ENCODE results near the gene MYH6.

MYH6 gene

DNA sequence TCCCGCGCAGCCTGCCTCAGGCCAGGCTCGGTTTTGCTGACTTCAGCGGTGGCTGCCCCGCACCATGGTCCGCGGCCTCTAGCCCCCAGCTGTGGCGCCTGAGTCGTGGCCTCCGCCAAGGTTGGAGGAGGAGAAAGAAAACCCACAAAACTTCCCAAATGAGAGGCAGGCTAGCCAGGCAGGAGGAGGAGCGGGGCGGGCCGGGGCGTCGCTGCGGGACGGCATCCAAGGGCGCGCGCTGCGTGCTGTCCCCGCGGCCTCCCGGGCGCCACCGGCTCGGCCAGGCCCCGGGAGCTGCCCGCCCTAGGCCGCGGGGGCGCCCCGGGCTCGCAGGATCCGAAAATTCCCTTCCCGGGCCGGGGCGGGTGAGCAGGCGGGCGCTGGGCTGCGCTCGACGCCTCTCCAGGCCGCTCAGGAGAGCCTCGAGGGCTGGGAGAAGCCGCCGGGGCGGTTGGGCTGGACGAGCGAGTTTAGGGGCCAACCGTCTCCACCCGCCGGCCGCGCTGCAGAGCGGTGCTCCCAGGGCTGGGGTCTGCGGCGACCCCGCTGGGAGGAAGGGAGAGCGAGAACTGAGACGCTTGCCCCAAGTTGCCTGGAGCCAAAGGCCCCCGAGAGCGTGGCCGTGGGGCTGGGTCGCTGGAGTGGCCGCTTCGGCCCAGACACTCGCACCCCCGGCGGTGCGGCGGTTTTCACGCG, 42.9 kb downstream of the MYH6 start, which contains the start of gene EFS:
EFS (minus strand) TSS at position 137 of the 696 bp plus-strand sequence. CDS start 147 bp downstream, outside the sequence.
- TF ChIP-seq, protein P1, sequence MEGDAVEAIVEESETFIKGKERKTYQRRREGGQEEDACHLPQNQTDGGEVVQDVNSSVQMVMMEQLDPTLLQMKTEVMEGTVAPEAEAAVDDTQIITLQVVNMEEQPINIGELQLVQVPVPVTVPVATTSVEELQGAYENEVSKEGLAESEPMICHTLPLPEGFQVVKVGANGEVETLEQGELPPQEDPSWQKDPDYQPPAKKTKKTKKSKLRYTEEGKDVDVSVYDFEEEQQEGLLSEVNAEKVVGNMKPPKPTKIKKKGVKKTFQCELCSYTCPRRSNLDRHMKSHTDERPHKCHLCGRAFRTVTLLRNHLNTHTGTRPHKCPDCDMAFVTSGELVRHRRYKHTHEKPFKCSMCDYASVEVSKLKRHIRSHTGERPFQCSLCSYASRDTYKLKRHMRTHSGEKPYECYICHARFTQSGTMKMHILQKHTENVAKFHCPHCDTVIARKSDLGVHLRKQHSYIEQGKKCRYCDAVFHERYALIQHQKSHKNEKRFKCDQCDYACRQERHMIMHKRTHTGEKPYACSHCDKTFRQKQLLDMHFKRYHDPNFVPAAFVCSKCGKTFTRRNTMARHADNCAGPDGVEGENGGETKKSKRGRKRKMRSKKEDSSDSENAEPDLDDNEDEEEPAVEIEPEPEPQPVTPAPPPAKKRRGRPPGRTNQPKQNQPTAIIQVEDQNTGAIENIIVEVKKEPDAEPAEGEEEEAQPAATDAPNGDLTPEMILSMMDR (conservative IDR thresholded peaks at IDR 0.05), result no peak
- H3K27ac ChIP-seq, result no peak within 1 kb of the TSS

DNA sequence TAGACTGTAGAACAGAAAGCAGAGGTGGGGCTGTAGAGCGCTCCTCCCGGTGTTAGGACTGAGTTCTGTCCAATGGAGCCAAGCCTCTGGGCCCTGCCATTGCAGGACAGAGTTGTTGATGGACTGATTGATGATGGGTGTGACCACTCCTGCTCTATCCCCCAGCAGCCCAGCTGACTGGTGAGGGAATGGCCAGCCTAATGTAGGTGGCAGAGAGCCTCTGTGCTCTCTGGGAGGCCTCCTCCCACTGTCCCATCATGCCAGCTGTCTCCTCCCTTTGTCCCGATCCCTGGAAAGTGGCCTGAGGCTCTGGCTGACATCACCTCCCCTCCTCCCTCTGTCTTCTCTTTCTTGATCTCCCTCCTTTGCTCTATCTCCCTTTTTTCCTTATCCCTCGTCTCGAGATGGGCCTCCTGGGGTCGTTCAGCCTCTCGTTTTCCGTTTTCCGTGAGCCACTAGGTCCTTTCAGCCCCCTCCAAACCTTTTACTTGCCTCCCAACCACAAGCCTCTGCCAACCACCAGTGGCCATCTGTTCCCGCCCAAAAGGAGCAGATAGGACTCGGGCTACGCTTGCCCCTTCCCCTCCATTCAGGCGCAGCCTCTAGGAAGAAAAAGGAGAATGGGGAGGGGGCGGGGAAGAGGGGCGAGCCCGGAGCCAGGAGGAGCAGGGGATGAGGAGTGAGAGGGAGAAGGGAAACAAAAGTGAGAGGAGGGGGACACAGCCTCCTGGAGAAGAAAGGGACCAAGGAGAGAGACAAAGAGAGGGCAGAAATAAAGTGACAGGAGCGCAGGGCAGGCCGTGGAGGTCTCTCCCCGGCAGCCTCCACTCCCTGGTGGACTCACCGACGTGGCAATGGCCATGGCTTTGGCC, 43.7 kb downstream of the MYH6 start:
- H3K27ac ChIP-seq, result no peak overlapping the region
- TF ChIP-seq, protein P1 (conservative IDR thresholded peaks at IDR 0.05), result no peak

DNA sequence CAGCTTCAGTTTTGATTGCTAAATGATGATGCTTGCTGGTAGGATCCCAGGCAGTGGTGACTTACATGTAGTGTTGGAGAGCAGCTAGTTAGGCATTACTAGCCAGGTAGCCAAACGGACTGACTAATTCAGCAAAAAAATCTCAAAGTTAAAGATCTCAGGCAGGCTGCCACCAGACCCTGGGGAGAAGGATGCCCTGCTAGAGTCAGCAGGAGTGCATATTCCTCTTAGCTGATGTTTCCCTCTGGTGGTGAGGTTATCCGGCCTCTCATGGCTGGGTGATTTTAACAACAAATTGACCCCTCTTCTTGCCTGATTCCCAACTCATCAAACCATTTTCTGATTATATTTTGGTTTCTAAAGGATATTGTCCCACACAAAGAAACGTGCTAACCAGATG, 45.9 kb downstream of the MYH6 start:
- H3K27ac ChIP-seq, result no peak overlapping the region
- TF ChIP-seq, protein P1 (conservative IDR thresholded peaks at IDR 0.05), result peak; percentile 49

DNA sequence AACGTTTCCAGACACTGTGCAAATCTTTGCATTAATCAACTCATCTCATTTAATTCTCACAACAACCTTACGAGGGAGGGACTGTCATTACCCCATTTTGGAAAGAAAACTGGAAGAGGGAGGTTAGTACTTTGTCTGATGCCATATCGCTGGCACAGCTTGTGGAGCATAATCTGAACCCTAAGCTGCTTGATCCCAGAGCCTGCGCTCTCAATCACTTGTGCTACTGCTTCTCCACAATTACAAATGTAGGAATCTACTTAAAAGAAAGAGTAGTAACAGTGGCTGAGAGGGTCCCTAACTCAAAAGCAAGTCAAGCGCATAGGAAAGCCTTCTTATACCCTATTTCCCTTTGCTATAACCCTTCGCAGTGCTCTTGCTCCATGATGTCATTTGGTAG, 46.3 kb downstream of the MYH6 start:
- TF ChIP-seq, protein P1 (conservative IDR thresholded peaks at IDR 0.05), result no peak
- no peak overlapping the region for H3K27ac ChIP-seq

DNA sequence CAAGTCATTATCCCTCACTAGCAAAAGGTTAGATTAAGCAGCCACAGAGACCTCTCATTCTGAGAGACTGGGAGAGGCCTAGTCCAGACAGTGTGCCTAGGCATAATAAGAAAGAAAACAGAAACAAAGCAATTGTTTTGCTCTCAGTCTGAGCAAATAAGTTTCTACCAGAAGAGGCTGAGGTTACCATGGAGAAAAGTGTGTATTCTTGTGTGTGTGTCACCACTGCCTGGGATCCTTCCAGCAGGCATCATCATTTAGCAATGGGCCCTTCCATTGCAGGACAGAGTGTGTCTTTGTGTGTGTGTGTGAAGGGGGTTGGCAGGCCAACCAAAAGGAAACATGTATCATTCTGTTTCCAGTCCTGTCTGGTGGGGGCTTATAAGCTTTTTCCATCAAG, 46.8 kb downstream of the MYH6 start:
- TF ChIP-seq, protein P1 (conservative IDR thresholded peaks at IDR 0.05), result no peak
- H3K27ac ChIP-seq, result no peak overlapping the region

DNA sequence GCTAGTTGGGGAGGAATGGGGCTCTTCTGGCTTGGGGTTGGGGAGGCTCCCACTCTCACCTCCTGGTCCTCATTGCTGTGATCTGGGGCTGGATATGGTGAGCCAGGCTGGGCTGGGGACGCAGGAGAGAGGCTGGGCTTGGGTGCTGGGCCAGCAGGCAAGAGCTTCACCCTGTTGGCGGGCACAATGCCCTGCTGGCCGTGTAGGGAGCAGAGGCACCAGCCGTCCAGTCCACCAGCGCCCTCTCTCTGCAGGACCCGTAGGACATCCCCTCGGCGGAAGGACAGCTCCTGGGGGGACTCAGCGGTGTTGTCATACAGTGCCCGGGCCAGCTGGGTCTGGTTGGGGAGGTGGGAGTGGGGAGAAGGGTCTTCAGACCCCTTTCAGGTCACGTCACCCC, 47.6 kb downstream of the MYH6 start:
- no peak overlapping the region for H3K27ac ChIP-seq
- TF ChIP-seq, protein P1 (conservative IDR thresholded peaks at IDR 0.05), result no peak

DNA sequence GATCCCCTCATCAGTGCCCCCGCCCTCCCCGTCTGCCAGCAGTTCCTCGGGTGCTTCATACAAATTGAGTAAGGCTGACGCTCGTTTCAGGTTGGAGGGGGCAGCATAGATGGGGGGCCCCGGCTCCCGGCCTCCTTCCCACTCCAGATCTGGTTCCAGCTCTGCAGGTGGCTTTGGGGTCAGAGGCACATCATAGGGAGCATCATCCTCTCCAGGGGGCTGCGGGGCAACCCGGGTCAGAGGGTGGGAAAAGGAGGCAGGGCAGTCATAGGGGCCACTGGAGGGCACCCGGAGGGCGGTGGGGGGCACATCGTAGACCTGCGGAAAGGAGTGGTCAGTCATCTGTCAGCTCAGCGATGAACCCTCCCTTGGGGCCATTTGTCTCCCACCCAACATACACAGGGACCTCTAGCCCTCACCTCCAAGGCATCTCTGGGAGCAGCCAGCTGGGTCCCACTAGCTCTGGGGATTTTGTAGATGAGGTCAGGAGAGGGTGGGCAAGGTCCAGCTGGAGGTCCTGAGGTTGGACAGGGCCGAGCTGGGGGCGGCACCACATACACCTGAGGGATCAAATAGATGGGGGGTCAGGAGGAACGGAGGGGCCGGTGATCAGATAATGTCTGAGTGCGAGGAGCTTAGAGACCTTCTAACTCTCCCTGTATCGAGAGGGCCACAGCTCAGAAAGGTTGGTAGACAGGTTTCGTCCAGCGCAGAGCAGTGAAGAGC, 48.2 kb downstream of the MYH6 start:
- TF ChIP-seq, protein P1 (conservative IDR thresholded peaks at IDR 0.05), result no peak
- no peak overlapping the region for H3K27ac ChIP-seq
